ENCODE data around the gene TMEM219. TPM values are rescaled to one million over a fixed set of nuclear protein-coding genes. Genes with fewer than 3 reads are reported as not detected.

Gene TMEM219
- total and polyA plus RNA-seq, 12 donors = 53.0 to 105 (median 69.3) TPM

- ATAC-seq (no peak), DNase-seq (no peak)
- intact Hi-C loops (cut with DNase I) = no loop called here
- Histone ChIP-seq H3K4me3 (no peak overlapping the region), H3K27me3 (no peaks in the 10 kb centered on the region), H3K4me1 (peaks cover 0 to 6% (median 0%) of the 10 kb centered on the region in 9 donors), H3K36me3 (peaks cover 9 to 100% (median 85%) of the 10 kb centered on the region in 9 donors), H3K27ac (no peak overlapping the region), H3K9me3 (no peaks in the 10 kb centered on the region)
- WGBS, 2 donors = 92 to 95% methylated on average over 28 of the region's 28 CpGs
- no peak for TF ChIP-seq CTCF (IDR thresholded peaks at IDR 0.05)
Measured at GRCh38 chr16:29985271-29985811, 23.5 kb downstream of the TMEM219 start.

GRCh38 chr16:29986231-29986630 lies 24.4 kb downstream of the TMEM219 start:
- Histone ChIP-seq H3K9me3 (no peaks in the 10 kb centered on the region), H3K27me3 (no peaks in the 10 kb centered on the region), H3K4me3 (no peak overlapping the region), H3K36me3 (peaks cover 9 to 100% (median 89%) of the 10 kb centered on the region in 9 donors), H3K4me1 (no peaks in the 10 kb centered on the region), H3K27ac (no peak overlapping the region)
- no peak for TF ChIP-seq CTCF (IDR thresholded peaks at IDR 0.05)
- DNase-seq (no peak), ATAC-seq (no peak)
- 92% methylated on average over 20 of the region's 20 CpGs for WGBS, 2 donors
- intact Hi-C loops (cut with DNase I) = no loop called here

- Histone ChIP-seq H3K4me1 (peaks cover 0 to under 1% (median 0%) of the 10 kb centered on the region in 9 donors), H3K27me3 (no peaks in the 10 kb centered on the region), H3K36me3 (peaks cover 9 to 100% (median 89%) of the 10 kb centered on the region in 9 donors), H3K27ac (no peak overlapping the region), H3K9me3 (no peaks in the 10 kb centered on the region), H3K4me3 (no peak overlapping the region)
- 93% methylated on average over 5 of the region's 5 CpGs for WGBS, 2 donors
- DNase-seq (no peak), ATAC-seq (peak in 1 of 8 donors; percentile 6)
- intact Hi-C loops (cut with DNase I) = no loop called here
- no peak for TF ChIP-seq CTCF (IDR thresholded peaks at IDR 0.05)
Measured at GRCh38 chr16:29986931-29987330, 25.1 kb downstream of the TMEM219 start.

GRCh38 chr16:29987371-29988085 lies 25.6 kb downstream of the TMEM219 start:
- DNase-seq = no peak

More at GRCh38 chr16:29987371-29988085, 25.6 kb downstream of the TMEM219 start:
- ATAC-seq = peak in 1 of 8 donors; percentile 8
- H3K27me3 ChIP-seq = no peaks in the 10 kb centered on the region
- no peaks in the 10 kb centered on the region for H3K9me3 ChIP-seq
- no peak overlapping the region for H3K27ac ChIP-seq
- peaks cover 9 to 100% (median 86%) of the 10 kb centered on the region in 9 donors for H3K36me3 ChIP-seq
- no peak for TF ChIP-seq CTCF (IDR thresholded peaks at IDR 0.05)
- intact Hi-C loops (cut with DNase I) = no loop called here
- no peak overlapping the region for H3K4me3 ChIP-seq
- H3K4me1 ChIP-seq = peaks cover 0 to 6% (median 0%) of the 10 kb centered on the region in 9 donors
- WGBS, 2 donors = 95% methylated on average over 35 of the region's 35 CpGs
